C4-2B (cell line): Measurements from ENCODE around the gene LMAN1L.

Experiments used
- H3K27ac ChIP-seq: fragments of 450-650 bp; 2 replicates; pipeline ENCODE4 v1.5.1; 2017
- CTCF ChIP-seq: fragments of 450-650 bp; conservative IDR thresholded peaks from 2 replicates; pipeline ENCODE4 v1.5.1; 2017; ENCODE audit warnings: mild to moderate bottlenecking
- ZFX ChIP-seq: fragments of 450-650 bp; IDR thresholded peaks from 2 replicates; pipeline ENCODE4 v1.6.1; 2017

LMAN1L gene

GRCh38 chr15:74799255-74799855, 13.3 kb upstream of the LMAN1L start:
- TF ChIP-seq CTCF (no peak), ZFX (no peak)
- H3K27ac ChIP-seq = peak overlapping the region; percentile 13; the same call in 1 of the 2 replicates

- H3K27ac ChIP-seq = peak overlapping the region; percentile 13; the same call in 1 of the 2 replicates
- TF ChIP-seq CTCF (peak; percentile 98), ZFX (no peak)
Measured at GRCh38 chr15:74799856-74800558, 12.6 kb upstream of the LMAN1L start.

- TF ChIP-seq ZFX = no peak
- TF ChIP-seq CTCF = 0 out of 2 replicates have a peak, but pooled peaks have one; percentile 46
- H3K27ac ChIP-seq = no peak overlapping the region
Measured at GRCh38 chr15:74800559-74801094, 12.0 kb upstream of the LMAN1L start.

- no peak for TF ChIP-seq ZFX
- no peak for TF ChIP-seq CTCF
- no peak overlapping the region for H3K27ac ChIP-seq
Measured at GRCh38 chr15:74801311-74801997, 11.2 kb upstream of the LMAN1L start.

GRCh38 chr15:74802290-74802689, 10.3 kb upstream of the LMAN1L start:
- no peak for TF ChIP-seq ZFX
- no peak for TF ChIP-seq CTCF
- no peak overlapping the region for H3K27ac ChIP-seq

GRCh38 chr15:74802862-74803447, 9.7 kb upstream of the LMAN1L start:
- TF ChIP-seq CTCF (no peak), ZFX (no peak)
- H3K27ac ChIP-seq = no peak overlapping the region
